RWPE1 (cell line): Measurements from ENCODE around the gene PCED1B.
"Not testable (repeated sequence)": the region's sequence is repeated elsewhere in the genome, so short reads cannot be mapped to it uniquely, and the experiment has no call there.

ENCODE experiments used
- CTCF ChIA-PET: fragments of 350-600 bp; sonication (Branson Sonifier 250); formaldehyde crosslinking; extraction: SDS; loops from one replicate; lab custom pipeline; 2021; lab: Yijun Ruan, JAX
- POLR2A ChIA-PET: fragments of 400-600 bp; formaldehyde crosslinking; extraction: SDS; loops from one replicate; lab custom pipeline; 2020; ENCODE audit warnings: antibody characterized with exemption; ENCODE audit not compliant: low non-redundant PET; lab: Yijun Ruan, JAX
- DNase-seq: peaks from one replicate; pipeline ENCODE4 v3.0.0; 2012; ENCODE audit warnings: low spot score
- H3K27ac ChIP-seq: fragments of 450-650 bp; 2 replicates; pipeline ENCODE4 v1.5.1; 2017
- TF ChIP-seq, protein P1 (sequence below): fragments of 450-650 bp; conservative IDR thresholded peaks from 2 replicates; pipeline ENCODE4 v1.5.1; 2017; ENCODE audit warnings: low read depth, mild to moderate bottlenecking

PCED1B gene

DNA sequence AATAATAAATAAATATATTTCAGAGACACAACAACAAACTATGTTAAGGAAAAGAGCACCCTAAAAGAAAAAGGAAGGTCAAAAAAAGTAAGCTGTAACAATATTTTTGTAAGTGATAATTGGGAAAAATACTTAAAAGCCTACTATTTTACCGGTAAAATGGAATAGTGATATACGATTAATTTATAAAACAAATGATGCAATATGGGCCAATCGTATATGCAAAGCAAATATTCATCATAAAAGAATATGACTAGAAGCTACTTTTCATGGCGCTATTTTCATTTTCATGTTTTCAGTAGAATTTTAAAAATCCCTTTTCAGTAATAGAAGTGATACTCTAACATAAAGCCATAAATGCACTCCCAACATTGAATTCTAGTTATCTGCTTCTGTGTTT is 131.4 kb downstream of the PCED1B start:
- no peak overlapping the region for H3K27ac ChIP-seq
- CTCF ChIA-PET, result no interaction called here
- POLR2A ChIA-PET, result no interaction called here
- DNase-seq, result no peak
- TF ChIP-seq, protein P1, sequence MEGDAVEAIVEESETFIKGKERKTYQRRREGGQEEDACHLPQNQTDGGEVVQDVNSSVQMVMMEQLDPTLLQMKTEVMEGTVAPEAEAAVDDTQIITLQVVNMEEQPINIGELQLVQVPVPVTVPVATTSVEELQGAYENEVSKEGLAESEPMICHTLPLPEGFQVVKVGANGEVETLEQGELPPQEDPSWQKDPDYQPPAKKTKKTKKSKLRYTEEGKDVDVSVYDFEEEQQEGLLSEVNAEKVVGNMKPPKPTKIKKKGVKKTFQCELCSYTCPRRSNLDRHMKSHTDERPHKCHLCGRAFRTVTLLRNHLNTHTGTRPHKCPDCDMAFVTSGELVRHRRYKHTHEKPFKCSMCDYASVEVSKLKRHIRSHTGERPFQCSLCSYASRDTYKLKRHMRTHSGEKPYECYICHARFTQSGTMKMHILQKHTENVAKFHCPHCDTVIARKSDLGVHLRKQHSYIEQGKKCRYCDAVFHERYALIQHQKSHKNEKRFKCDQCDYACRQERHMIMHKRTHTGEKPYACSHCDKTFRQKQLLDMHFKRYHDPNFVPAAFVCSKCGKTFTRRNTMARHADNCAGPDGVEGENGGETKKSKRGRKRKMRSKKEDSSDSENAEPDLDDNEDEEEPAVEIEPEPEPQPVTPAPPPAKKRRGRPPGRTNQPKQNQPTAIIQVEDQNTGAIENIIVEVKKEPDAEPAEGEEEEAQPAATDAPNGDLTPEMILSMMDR, result no peak

DNA sequence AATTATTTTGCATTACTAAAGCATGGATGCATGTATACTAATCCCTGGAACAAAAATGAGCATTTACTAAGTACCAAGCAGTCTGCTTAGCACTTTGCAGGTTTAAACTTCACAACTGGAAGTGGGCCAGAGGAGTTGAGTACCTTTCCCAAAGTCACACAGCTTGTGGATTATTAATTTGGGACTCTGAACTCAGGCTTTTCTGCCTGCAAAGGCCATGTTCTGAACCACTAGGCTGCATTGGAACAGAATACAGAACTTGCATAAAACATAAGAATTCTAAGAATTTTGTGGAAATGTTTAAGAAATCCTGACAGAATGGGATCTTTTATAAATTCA is 133.2 kb downstream of the PCED1B start:
- DNase-seq, result no peak
- TF ChIP-seq, protein P1, result no peak
- H3K27ac ChIP-seq, result no peak overlapping the region
- POLR2A ChIA-PET, result no interaction called here
- CTCF ChIA-PET, result interaction anchor here (0.7 kb wide), 1 partner anchor 61 kb away, joined by 3 read pairs; no protein-coding TSS in a partner anchor

DNA sequence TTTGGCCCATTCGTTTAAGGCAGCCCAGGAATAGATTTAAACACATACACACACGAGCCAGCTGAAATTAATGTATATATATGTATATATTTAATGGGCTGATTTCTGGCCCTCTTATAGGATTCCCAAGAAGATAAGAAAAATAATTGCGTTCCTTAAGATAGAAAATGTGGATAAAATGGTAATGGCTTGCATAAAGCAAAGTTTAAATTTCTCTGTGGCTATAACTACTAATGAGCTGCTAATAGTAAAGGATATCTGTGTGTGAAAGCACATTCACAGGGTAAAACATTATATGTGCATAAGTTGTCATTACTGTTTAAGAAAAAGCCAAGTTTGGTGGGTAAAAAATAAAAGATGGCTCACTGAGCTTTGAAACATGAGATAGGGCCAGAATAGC is 134.0 kb downstream of the PCED1B start:
- no peak for DNase-seq
- TF ChIP-seq, protein P1, result no peak
- CTCF ChIA-PET, result no interaction called here
- no peak overlapping the region for H3K27ac ChIP-seq
- POLR2A ChIA-PET, result no interaction called here

DNA sequence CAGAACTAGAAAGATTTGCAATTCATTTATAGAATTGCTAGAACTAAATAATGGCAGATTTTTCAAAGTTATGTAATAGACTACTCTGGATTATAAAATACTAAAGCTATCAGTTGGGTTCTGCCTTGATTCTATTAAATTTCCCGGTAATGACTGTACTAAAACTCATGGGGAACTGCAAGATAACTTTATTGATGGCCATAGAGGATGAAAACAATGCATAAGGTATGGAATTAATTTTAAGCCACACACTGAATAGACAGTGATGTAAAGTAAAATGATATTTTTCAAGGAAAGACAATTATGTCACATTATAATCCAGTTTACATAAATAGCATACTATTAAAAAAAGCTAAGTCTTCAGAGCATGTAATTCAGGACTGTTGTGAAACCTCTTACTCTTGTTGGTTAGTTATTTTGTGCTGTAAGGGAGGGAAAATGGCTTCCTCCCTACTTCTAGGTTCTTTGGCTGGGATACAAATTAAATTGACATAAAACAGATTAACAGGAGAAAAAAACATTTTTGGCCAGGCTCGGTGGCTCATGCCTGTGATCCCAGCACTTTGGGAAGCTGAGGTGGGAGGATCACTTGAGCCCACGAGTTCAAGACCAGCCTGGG is 134.7 kb downstream of the PCED1B start:
- no peak overlapping the region for H3K27ac ChIP-seq
- CTCF ChIA-PET, result interaction anchor here (0.6 kb wide), 1 partner anchor 644 kb away, joined by 3 read pairs; no protein-coding TSS in a partner anchor
- TF ChIP-seq, protein P1, result no peak
- POLR2A ChIA-PET, result interaction anchor here (0.6 kb wide), 1 partner anchor 229 kb away, joined by 7 read pairs; no protein-coding TSS in a partner anchor
- no peak for DNase-seq

DNA sequence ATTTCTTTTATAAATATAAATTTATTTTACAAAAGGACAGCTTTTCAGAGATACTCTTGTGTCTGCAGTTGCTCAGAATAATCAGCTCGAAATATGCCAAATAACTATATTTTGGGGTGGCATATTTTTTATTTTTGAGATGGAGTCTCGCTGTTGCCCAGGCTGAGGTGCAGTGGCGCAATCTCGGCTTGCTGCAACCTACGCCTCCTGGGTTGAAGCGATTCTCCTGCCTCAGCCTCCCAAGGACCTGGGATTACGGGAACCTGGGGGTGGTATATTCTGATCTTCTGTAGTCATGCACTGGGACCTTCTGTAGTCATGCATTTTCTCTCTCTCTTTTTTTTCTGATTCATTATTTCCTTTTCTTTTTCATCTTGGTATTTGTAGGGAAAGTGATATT is 135.3 kb downstream of the PCED1B start:
- TF ChIP-seq, protein P1, result no peak
- H3K27ac ChIP-seq, result no peak overlapping the region
- ChIA-PET CTCF (interaction anchor here (0.6 kb wide), 1 partner anchor 644 kb away, joined by 3 read pairs; no protein-coding TSS in a partner anchor), POLR2A (no interaction called here)
- DNase-seq, result no peak

DNA sequence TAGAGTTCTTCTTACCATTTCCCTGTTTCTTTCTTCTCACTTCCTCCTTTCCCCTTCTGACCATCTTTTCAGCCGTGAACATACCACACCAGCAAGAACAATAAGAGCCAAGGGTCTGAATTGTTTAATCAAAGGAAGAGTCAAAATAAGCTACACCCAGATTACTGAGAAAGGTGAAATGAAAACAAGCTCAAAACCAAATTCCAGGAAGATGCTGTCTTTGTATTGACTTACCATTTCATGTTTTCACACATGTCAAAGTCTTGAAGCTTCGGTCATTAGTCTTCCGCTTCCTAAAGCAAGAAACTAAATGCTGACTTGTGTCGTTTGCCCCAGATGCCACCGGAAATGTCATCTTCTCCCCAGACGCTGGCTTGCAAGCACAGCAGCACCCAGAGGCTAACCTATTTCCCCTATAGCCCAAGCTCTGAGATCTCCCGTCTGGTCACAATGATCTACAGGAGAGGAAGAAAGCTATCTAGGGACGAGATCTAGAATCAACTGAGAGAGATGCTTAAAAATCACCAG is 136.8 kb downstream of the PCED1B start:
- ChIA-PET POLR2A (no interaction called here), CTCF (interaction anchor here (0.9 kb wide), 1 partner anchor 181 kb away, joined by 5 read pairs; no protein-coding TSS in a partner anchor)
- H3K27ac ChIP-seq, result no peak overlapping the region
- TF ChIP-seq, protein P1, result no peak
- no peak for DNase-seq

DNA sequence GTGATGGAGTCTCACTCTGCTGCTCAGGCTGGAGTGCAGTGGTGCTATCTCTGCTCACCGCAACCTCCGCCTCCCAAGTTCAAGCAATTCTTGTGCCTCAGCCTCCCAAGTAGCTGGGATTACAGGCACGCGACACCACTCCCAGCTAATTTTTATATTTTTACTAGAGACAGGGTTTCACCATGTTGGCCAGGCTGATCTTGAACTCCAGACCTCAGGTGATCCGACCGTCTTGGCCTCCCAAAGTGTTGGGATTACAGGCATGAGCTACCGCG is 138.1 kb downstream of the PCED1B start:
- H3K27ac ChIP-seq, result peak overlapping the region; percentile 22; the same call in 1 of the 2 replicates
- DNase-seq, CTCF ChIA-PET: not testable (repeated sequence)
- POLR2A ChIA-PET, result interaction anchor here (0.5 kb wide), 1 partner anchor 103 kb away, joined by 3 read pairs; no protein-coding TSS in a partner anchor
